ENCODE measurements around the gene SPPL2C. TPM values are rescaled to one million over a fixed set of nuclear protein-coding genes. Genes with fewer than 3 reads are reported as not detected.

SPPL2C gene
- total RNA-seq, 1 donor = not detected

DNA sequence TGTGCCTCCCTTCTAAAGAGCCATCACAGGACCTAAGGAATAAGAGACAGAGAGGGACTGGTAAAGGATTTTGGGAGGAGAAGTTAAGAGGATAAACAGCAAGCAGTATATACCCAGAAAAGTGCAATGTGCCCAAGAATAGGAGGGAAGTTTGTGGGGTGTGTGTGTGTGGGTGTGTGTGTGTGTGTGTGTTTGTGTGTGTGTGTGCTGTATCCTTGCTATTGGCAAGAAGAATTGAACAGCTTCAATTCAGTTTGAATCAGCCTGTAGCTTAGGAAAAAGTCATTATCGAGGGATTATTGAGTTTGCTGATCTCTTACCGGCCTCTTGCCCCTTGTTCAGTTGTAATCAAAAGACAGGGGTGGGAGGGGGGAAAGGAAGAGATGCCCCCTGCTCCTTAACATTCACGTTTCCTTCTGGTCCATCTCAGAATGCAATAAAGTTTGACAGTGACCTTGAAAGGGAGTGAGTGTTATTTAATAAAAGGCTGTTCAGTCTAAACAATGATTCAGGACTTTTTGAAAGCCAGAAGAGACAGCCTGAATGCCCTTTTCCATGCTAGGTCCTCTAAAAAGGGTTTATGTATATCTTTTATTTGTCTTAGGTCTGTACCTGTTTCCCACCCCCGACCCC lies 25.8 kb downstream of the SPPL2C start:
- Histone ChIP-seq H3K4me3 (ENCODE audit: low read length) (no peak overlapping the region), H3K4me1 (ENCODE audit: insufficient read depth, low read length) (no peaks in the 10 kb centered on the region), H3K27me3 (ENCODE audit: insufficient read depth, low read length) (no peaks in the 10 kb centered on the region), H3K9me3 (ENCODE audit: low read depth, low read length) (no peaks in the 10 kb centered on the region)

DNA sequence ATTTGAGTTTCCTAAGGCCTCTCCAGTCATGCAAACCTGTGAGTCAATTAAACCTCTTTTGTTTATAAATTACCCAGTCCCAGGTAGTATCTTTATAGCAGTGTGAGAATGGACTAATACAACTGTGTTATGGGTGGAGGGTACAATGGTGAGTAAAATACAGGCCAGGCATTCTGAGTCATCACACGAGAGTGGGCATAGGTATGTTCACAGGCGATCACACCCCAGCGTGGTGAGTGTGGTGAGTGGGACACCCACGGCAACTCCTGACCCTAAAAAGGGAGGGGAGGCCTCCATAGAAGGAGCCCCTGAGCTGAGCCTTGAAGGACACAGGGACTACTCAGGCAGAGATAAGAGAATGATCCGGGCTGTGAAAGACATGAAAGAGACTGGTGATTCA lies 27.0 kb downstream of the SPPL2C start:
- H3K4me3 ChIP-seq (ENCODE audit: low read length) = no peak overlapping the region
- no peaks in the 10 kb centered on the region for H3K4me1 ChIP-seq (ENCODE audit: insufficient read depth, low read length)
- no peaks in the 10 kb centered on the region for H3K9me3 ChIP-seq (ENCODE audit: low read depth, low read length)
- no peaks in the 10 kb centered on the region for H3K27me3 ChIP-seq (ENCODE audit: insufficient read depth, low read length)

DNA sequence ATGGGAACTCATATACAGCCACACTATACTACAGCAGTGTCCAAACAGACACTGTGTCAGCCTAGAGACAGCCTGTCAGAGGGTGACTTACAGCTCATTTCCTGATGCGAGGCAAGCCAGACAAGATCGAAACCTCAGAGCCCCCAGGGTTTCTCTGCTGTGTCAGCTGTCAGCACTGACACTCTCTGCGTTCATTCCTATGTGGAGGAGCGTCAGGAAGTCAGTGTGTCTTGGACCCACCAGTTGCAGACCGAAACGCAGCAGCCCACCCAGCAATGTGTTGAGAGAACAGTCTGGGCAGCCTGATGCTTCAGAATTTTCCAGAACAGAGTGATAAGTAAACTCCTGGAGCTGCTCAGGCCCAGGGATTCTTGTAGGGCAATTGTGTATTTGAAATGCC lies 29.0 kb downstream of the SPPL2C start:
- Histone ChIP-seq H3K27me3 (ENCODE audit: insufficient read depth, low read length) (peaks cover 3% of the 10 kb centered on the region), H3K9me3 (ENCODE audit: low read depth, low read length) (no peaks in the 10 kb centered on the region), H3K4me1 (ENCODE audit: insufficient read depth, low read length) (no peaks in the 10 kb centered on the region), H3K4me3 (ENCODE audit: low read length) (no peak overlapping the region)

DNA sequence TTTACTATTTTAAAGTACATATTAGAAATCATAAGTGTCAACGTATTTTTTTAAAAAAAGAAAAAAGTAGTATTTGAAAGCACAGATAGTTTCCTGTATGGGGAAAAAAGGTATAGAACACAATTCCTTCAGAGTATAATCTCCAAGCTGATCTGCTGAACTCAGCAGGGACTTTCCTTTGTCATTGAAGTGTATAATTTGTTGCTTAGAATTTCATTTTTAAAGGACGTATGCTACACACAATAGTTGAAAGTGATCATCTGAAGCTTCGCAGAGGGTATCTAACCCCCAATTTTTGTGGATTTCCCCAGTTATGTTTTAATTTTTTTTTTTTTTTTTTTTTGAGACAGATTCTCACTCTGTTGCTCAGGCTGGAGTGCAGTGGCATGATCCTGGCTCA lies 29.5 kb downstream of the SPPL2C start:
- Histone ChIP-seq H3K4me1 (ENCODE audit: insufficient read depth, low read length) (no peaks in the 10 kb centered on the region), H3K9me3 (ENCODE audit: low read depth, low read length) (no peaks in the 10 kb centered on the region), H3K27me3 (ENCODE audit: insufficient read depth, low read length) (peaks cover 3% of the 10 kb centered on the region), H3K4me3 (ENCODE audit: low read length) (no peak overlapping the region)

DNA sequence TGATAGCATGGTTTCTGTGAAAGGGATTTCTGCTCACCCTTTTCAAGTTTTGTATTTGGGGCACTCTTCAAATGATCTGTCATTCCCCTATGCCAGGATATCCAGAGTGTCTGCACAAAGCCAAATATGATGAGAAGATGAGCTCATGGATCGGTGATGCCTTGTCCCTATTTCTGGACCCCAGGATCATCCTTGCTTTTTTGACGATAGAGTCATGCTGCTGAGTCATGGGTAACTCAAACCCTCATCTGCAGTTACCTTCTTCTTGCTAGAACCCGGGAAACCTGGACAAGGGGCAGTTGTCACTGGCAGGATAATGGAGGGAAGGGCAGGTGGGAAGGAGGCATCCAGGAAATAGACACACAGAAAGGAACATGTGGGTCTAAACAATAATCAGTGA lies 31.9 kb downstream of the SPPL2C start:
- Histone ChIP-seq H3K4me1 (ENCODE audit: insufficient read depth, low read length) (no peaks in the 10 kb centered on the region), H3K27me3 (ENCODE audit: insufficient read depth, low read length) (peaks cover 3% of the 10 kb centered on the region), H3K4me3 (ENCODE audit: low read length) (no peak overlapping the region), H3K9me3 (ENCODE audit: low read depth, low read length) (no peaks in the 10 kb centered on the region)

DNA sequence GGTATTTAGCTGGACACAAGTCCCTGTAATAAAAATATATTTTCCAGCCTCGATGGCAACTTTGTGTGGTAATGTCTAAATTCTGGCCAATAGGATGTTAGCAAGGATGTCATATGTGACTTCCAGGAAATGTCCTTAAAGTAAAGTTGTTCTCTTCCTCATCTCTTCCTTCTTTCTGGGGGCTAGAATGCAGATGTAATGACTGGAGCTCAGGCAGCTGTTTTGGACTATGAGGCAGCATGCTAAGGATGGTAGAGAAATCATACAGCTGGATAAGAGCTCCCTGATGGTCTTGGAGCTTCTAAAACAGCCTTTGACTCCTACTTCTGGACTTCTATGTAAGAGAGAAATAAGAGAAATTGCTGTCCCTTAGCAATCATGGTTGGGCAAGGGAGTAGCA lies 32.8 kb downstream of the SPPL2C start:
- H3K4me3 ChIP-seq (ENCODE audit: low read length) = no peak overlapping the region
- no peaks in the 10 kb centered on the region for H3K4me1 ChIP-seq (ENCODE audit: insufficient read depth, low read length)
- no peaks in the 10 kb centered on the region for H3K9me3 ChIP-seq (ENCODE audit: low read depth, low read length)
- peaks cover 3% of the 10 kb centered on the region for H3K27me3 ChIP-seq (ENCODE audit: insufficient read depth, low read length)

DNA sequence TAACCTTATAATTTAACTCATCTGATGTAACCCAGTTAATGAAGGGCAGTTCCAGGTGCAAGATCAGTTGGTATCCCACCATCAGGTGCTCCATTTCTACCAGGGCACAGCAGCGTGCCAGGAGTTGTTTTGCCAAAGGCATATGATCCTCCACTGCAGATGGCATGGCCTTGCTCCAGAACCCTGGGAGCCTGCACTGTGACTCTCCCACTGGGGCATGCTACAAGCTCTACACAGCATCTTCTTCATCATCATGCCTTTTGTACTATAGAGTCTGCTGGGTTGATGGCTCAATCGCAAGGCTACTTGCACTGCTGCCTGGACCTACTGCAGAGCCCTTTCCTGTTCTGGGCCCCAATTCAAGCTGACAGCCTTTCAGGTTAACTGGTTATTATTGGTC lies 38.4 kb downstream of the SPPL2C start:
- H3K4me3 ChIP-seq (ENCODE audit: low read length) = no peak overlapping the region
- no peaks in the 10 kb centered on the region for H3K27me3 ChIP-seq (ENCODE audit: insufficient read depth, low read length)
- H3K4me1 ChIP-seq (ENCODE audit: insufficient read depth, low read length) = no peaks in the 10 kb centered on the region
- H3K9me3 ChIP-seq (ENCODE audit: low read depth, low read length) = no peaks in the 10 kb centered on the region

DNA sequence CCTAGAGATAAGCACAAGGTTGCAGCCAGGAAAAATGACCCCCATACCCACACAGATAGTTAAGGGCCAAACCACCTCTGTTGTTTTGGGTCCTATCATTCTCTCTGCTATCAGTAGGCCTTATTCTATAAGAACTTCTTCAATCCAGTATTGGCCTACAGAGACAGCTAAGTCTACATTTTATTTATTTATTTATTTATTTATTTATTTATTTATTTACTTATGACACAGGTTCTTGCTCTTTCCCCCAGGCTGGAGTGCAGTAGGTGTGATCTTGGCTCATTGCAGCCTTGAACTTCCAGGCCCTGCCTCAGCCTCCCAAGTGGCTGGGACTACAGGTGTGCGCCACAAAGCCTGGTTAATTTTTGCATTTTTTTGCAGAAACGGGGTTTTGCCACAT lies 42.2 kb downstream of the SPPL2C start:
- no peaks in the 10 kb centered on the region for H3K4me1 ChIP-seq (ENCODE audit: insufficient read depth, low read length)
- no peak overlapping the region for H3K4me3 ChIP-seq (ENCODE audit: low read length)
- no peaks in the 10 kb centered on the region for H3K9me3 ChIP-seq (ENCODE audit: low read depth, low read length)
- peaks cover 3% of the 10 kb centered on the region for H3K27me3 ChIP-seq (ENCODE audit: insufficient read depth, low read length)

DNA sequence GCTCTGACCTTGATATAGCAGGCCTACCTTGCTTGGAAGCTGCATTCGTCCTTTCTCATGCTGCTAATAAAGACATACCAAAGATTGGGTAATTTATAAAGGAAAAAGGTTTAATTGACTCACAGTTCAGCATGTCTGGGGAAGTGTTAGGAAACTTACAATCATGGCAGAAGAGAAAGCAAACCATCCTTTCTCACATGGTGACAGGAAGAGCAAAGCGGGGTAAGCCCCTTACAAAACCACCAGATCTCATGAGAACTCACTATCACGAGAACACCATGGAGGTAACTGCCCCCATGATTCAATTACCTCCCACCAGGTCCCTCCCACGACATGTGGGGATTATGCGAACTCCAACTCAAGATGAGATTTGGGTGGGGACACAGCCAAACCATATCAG lies 43.7 kb downstream of the SPPL2C start:
- Histone ChIP-seq H3K4me1 (ENCODE audit: insufficient read depth, low read length) (no peaks in the 10 kb centered on the region), H3K4me3 (ENCODE audit: low read length) (no peak overlapping the region), H3K9me3 (ENCODE audit: low read depth, low read length) (no peaks in the 10 kb centered on the region), H3K27me3 (ENCODE audit: insufficient read depth, low read length) (peaks cover 8% of the 10 kb centered on the region)

DNA sequence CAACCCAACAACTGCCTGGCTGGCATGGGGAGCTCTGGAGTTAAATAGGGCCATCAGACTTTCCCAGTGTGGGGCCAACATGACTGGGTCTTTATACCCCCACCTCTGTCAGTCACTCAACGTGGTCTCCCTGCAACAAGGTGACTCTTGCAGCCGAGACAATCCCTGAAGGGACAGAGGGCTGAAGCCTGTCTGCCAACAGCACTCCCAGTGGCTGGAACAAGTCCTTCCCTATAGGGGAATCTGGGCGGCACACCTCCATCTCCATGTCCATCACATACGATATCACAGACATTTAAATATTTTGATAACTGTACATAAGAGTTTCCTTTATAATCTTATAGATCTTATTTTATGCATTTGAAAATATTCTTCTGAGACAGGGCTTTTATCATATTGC lies 44.9 kb downstream of the SPPL2C start:
- H3K27me3 ChIP-seq (ENCODE audit: insufficient read depth, low read length) = peaks cover 11% of the 10 kb centered on the region
- no peaks in the 10 kb centered on the region for H3K9me3 ChIP-seq (ENCODE audit: low read depth, low read length)
- no peak overlapping the region for H3K4me3 ChIP-seq (ENCODE audit: low read length)
- H3K4me1 ChIP-seq (ENCODE audit: insufficient read depth, low read length) = peaks cover 7% of the 10 kb centered on the region

DNA sequence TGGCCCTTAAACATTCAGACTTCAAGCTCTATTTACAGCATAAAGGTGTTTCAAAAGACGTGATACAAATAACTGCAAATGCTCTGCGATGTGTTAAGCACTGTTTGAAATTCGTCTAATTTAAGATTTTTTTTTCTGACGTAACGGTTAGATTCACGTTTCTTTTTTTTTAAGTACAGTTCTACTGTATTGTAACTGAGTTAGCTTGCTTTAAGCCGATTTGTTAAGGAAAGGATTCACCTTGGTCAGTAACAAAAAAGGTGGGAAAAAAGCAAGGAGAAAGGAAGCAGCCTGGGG lies 49.0 kb downstream of the SPPL2C start:
- no peaks in the 10 kb centered on the region for H3K9me3 ChIP-seq (ENCODE audit: low read depth, low read length)
- H3K27me3 ChIP-seq (ENCODE audit: insufficient read depth, low read length) = peaks cover 42% of the 10 kb centered on the region
- H3K4me1 ChIP-seq (ENCODE audit: insufficient read depth, low read length) = peaks cover 40% of the 10 kb centered on the region
- H3K4me3 ChIP-seq (ENCODE audit: low read length) = peak overlapping the region; percentile 47

DNA sequence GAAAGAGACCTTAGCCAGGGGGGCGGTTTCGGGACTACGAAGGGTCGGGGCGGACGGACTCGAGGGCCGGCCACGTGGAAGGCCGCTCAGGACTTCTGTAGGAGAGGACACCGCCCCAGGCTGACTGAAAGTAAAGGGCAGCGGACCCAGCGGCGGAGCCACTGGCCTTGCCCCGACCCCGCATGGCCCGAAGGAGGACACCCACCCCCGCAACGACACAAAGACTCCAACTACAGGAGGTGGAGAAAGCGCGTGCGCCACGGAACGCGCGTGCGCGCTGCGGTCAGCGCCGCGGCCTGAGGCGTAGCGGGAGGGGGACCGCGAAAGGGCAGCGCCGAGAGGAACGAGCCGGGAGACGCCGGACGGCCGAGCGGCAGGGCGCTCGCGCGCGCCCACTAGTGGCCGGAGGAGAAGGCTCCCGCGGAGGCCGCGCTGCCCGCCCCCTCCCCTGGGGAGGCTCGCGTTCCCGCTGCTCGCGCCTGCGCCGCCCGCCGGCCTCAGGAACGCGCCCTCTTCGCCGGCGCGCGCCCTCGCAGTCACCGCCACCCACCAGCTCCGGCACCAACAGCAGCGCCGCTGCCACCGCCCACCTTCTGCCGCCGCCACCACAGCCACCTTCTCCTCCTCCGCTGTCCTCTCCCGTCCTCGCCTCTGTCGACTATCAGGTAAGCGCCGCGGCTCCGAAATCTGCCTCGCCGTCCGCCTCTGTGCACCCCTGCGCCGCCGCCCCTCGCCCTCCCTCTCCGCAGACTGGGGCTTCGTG lies 49.5 kb downstream of the SPPL2C start, which contains the start of gene MAPT:
TSS of gene MAPT (plus strand) at position 533 of the 763 bp plus-strand sequence. CDS start 67,784 bp downstream, outside the sequence.
- Histone ChIP-seq H3K9me3 (ENCODE audit: low read depth, low read length) (no peaks in the 10 kb centered on the region), H3K27me3 (ENCODE audit: insufficient read depth, low read length) (peaks cover 48% of the 10 kb centered on the region), H3K4me3 (ENCODE audit: low read length) (peak within 1 kb of the TSS; percentile 47)

DNA sequence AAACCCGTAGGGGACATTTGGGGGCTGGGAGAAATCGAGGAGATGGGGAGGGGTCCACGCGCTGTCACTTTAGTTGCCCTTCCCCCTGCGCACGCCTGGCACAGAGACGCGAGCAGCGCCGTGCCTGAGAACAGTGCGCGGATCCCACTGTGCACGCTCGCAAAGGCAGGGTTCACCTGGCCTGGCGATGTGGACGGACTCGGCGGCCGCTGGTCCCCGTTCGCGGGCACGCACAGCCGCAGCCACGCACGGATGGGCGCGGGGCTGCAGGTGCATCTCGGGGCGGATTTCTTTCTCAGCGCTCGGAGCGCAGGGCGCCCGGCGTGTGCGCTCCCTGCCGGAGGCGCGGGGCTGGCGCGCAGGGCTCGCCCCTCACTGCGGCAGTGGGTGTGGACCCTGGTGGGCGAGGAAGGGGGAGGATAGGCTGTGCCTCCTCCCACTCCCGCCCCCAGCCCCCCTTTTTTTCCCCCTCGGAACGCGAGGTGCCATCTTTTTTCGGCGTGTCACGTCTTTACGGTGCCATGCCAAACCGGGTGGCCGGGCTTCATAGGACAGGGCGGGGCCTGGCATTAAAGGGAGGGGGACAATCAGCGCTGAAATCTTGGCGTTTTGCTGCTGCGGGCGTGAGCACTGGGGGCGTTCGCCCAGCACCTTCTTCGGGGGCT lies 50.8 kb downstream of the SPPL2C start:
- H3K27me3 ChIP-seq (ENCODE audit: insufficient read depth, low read length) = peaks cover 54% of the 10 kb centered on the region
- H3K4me3 ChIP-seq (ENCODE audit: low read length) = peak overlapping the region; percentile 47
- H3K4me1 ChIP-seq (ENCODE audit: insufficient read depth, low read length) = peaks cover 40% of the 10 kb centered on the region
- no peaks in the 10 kb centered on the region for H3K9me3 ChIP-seq (ENCODE audit: low read depth, low read length)

More for the DNA sequence above, 49.5 kb downstream of the SPPL2C start, which contains the start of gene MAPT:
- H3K4me1 ChIP-seq (ENCODE audit: insufficient read depth, low read length) = peaks cover 40% of the 10 kb centered on the region

DNA sequence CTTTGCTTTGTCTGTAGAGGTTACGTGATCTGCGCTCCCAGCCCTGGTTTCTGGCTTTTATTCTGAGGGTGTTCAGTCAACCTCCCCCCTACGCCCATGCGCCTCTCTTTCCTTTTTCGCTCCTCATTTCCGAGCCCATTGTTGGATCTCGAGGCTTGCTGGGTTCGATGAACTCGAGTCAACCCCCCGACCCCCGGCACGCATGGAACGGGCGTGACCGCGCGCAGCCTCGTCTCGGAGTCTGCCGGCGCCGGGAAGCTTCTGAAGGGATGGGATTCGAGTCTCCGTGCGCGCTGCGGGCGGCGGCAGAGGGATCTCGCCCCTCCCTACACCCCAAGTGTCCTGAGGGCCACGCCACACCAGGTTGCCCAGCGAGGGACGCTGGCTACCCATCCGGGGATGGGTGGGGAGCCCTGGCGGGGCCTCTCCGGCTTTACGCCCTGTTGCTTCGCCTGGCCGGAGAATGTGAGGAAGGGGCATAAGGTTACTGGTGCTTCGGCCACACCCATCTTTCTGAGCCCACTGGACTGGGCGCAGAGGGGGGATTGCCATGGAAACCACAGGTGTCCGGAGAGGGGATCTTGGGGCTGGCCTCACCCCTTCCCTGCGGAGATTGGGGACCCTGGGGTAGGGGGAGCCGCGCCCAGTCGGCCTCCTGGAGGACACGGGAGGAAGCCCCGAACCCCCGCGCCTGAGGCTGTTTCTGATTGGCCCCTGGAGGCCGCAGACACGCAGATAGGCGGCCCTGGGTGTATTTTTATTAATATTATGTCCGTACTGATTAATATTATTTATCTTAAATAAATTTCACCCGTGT lies 51.5 kb downstream of the SPPL2C start:
- no peak overlapping the region for H3K4me3 ChIP-seq (ENCODE audit: low read length)

More for the DNA sequence above, 51.5 kb downstream of the SPPL2C start:
- Histone ChIP-seq H3K9me3 (ENCODE audit: low read depth, low read length) (no peaks in the 10 kb centered on the region), H3K4me1 (ENCODE audit: insufficient read depth, low read length) (peaks cover 40% of the 10 kb centered on the region), H3K27me3 (ENCODE audit: insufficient read depth, low read length) (peaks cover 57% of the 10 kb centered on the region)

All from mononuclear cell (primary cell).